Stomach (tissue), 4 donors: ENCODE results near the gene MAP2K2.

Source experiments
- CTCF ChIP-seq, 7 experiments: fragments of 450-650 bp in 4 of 7; fragments of 200-600 bp in 3 of 7; sonication (generic) in 3 of 7; IDR thresholded peaks; one replicate each; pipeline ENCODE4 v1.5.1; 2016 to 2019; ENCODE audit warnings: antibody characterized with exemption in 7 of 7, control low read depth in 2 of 7, mild to moderate bottlenecking in 1 of 7
- EP300 ChIP-seq: sonication (generic); formaldehyde crosslinking; IDR thresholded peaks from one replicate; pipeline ENCODE4 v1.6.1; 2017; ENCODE audit warnings: antibody characterized with exemption
- POLR2AphosphoS5 ChIP-seq, 3 donors: sonication (generic); formaldehyde crosslinking; IDR thresholded peaks; one replicate each; pipeline ENCODE4 v1.6.1; 2016; ENCODE audit warnings: antibody characterized with exemption in 3 of 3

GRCh38 chr19:4051175-4052101 is 72.5 kb downstream of the MAP2K2 start:
- TF ChIP-seq CTCF (IDR thresholded peaks at IDR 0.05) (no peak), EP300 (no peak), POLR2AphosphoS5 (IDR thresholded peaks at IDR 0.05) (no peak)
